ENCODE measurements around the gene HELQ.
A peak's percentile ranks its signal among the peaks of the same experiment; 100 is the strongest.
"Not testable (repeated sequence)": the region's sequence is repeated elsewhere in the genome, so short reads cannot be mapped to it uniquely, and the experiment has no call there.

Gene HELQ, protein sequence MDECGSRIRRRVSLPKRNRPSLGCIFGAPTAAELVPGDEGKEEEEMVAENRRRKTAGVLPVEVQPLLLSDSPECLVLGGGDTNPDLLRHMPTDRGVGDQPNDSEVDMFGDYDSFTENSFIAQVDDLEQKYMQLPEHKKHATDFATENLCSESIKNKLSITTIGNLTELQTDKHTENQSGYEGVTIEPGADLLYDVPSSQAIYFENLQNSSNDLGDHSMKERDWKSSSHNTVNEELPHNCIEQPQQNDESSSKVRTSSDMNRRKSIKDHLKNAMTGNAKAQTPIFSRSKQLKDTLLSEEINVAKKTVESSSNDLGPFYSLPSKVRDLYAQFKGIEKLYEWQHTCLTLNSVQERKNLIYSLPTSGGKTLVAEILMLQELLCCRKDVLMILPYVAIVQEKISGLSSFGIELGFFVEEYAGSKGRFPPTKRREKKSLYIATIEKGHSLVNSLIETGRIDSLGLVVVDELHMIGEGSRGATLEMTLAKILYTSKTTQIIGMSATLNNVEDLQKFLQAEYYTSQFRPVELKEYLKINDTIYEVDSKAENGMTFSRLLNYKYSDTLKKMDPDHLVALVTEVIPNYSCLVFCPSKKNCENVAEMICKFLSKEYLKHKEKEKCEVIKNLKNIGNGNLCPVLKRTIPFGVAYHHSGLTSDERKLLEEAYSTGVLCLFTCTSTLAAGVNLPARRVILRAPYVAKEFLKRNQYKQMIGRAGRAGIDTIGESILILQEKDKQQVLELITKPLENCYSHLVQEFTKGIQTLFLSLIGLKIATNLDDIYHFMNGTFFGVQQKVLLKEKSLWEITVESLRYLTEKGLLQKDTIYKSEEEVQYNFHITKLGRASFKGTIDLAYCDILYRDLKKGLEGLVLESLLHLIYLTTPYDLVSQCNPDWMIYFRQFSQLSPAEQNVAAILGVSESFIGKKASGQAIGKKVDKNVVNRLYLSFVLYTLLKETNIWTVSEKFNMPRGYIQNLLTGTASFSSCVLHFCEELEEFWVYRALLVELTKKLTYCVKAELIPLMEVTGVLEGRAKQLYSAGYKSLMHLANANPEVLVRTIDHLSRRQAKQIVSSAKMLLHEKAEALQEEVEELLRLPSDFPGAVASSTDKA
- total RNA-seq = 56.8 reads per million, percentile 71 among the genes with 10 or more reads in this experiment

GRCh38 chr4:83455281-83456183, at the start of gene HELQ, which contains the start of gene MRPS18C:
TSS of gene HELQ (minus strand) at chr4:83455823. CDS start at chr4:83455693, 130 bp downstream.
TSS of gene MRPS18C (plus strand) at chr4:83456058. CDS start at chr4:83456078, 20 bp downstream.
- peak; percentile 95 for DNase-seq

GRCh38 chr4:83504996-83505395, 49.4 kb upstream of the HELQ start:
- no peak for DNase-seq

GRCh38 chr4:83504503-83504902, 48.9 kb upstream of the HELQ start:
- DNase-seq = no peak

- no peak for DNase-seq
These were observed 48.4 kb upstream of the HELQ start for GRCh38 chr4:83503974-83504373.

DNA sequence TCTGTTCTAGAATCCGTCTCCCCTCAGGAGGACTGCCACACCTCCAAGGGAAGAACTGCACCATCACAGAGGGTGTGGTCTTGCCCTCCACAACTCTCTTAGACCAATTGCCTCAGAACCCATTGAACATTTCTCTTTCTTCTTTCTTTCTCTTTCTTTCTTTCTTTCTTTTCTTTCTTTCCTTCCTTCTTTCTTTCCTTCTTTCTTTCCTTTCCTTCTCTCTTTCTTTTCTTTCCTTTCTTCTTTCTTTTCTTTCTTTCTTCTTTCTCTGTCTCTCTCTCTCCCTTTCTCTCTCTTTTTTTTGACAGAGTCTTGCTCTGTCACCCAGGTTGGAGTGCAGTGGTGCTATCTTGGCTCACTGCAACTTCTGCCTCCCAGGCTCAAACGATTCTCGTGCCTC, 46.0 kb upstream of the HELQ start:
- DNase-seq = not testable (repeated sequence)

DNA sequence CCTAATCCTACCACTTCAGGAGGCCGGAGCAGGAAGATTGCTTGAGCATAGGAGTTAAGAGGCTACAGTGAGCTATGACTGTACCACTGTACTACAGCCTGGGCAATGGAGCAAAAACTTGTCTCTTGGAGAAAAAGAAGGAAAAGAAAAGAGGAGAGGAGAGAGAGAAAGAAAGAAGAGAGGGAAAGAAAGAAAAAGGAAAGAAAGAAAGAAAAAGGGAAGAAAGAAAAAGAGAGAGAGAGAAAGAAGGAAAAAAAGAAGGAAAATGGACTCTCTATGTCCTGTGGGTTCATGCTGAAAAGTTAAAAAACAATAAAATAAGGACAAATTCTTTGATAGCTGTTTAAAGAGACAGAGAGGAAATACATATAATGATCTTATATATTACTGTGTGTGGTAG, 42.6 kb upstream of the HELQ start:
- no peak for DNase-seq

GRCh38 chr4:83496085-83496917, 40.7 kb upstream of the HELQ start:
- not testable (repeated sequence) for DNase-seq

GRCh38 chr4:83490876-83491450, 35.3 kb upstream of the HELQ start:
- DNase-seq = peak; percentile 11

DNA sequence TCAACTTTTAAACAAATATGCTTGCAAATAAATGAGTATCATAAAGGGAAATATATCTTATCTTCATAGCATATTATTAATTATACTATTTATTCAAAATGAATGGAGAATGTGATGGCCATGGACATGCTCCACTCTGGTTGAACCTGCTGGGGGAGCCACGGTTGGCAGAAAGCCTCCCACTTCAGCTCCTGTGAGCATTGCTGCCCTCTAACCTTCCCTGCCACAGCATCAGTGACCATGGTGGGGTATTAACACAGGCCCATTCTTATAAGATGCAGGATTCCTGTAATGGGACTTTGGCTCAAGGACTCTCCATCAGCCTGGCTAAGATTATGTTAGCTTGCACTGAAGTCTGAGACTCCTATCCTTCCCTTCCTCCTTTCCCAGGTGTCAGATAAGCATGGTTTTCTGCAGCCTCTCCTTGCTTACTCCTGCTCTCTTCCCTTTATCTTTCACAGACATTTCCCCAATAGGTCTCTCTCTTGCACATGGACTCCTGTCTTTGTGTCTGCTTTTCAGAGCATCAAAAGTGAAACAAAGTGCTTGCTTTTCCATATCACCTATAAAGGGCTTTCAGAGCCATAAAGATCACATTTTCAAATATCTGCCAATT, 34.2 kb upstream of the HELQ start:
- DNase-seq = no peak

DNA sequence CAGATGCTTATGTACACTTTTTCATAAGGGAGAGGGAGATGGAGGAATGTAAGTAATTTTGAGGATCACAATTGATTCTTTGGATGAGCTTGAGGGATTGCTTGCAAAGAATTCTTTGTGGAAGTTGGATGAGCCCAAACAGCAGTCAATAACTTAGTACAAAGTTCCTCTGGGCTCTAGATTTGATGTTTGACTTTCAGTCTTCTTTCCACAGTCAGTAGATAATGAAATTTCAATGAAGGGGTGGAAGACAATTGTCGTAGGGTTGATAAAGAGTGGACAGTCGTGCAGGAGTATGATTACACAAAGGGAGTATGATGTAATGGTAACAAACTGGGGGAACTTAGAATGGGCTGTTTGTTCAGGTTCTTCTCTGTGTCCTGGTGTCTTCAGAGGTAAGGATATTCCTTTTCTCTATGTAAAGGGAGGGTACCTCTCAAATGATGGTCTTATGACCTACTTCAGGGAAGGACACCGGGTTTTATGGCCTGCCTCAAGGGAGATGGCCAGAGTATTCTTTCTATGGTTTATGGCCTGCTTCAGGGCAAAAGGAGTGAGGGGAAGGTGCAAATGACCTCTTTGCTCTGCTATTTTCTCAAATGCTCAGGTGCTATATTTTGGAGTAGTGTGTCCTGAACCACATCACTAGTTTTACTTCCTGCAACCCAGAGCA, 31.0 kb upstream of the HELQ start:
- DNase-seq = no peak

DNA sequence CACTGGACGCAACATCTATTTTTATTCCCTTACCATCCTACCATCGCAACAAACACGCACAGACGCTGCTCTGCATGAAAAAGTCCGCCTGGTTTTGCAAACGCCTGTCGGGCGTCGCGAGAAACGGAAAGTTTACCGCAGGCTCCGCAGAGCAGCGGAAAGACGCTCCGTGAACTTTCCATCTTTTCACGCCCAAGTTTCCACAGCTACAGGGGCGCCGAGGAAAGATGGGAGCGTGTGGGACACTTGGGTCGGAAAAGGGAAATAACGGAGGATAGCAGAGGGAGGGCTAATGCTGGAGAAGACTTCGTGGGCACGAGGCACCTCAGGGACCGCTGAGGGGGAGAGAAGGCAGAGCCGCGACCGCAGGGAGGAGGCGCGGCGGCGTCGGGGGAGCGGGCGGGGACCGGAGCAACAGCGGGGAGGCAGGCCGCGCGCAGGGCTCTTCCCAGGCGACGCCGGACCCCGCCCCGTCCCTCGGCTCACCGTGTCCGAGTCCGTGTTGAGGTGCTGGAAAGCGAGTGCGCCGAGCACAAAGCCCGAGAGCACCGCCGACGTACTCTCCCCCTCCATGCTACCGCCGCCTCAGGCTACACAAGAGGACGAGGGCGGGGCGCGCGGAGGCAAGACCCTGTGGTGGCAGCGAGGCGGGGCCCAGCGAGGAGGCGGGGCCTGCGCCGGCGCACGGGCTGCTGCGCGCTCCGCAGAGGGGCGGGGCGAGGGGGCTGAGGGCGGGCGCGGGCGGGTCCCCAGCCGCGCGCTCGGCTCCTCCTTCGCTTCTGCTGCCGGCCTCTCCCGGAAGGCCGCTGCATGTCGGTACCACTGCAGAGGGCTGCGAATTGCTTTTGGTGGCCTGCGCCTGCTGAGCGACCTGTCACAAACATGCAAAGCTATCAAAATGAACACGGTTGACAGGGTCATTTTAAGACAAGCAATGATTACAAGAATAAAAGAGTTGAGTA, 29.2 kb upstream of the HELQ start, which contains the start of gene ABRAXAS1:
ABRAXAS1 (minus strand) TSS at position 601 of the 962 bp plus-strand sequence; CDS start at position 573, 28 bp downstream.
- peak; percentile 91 for DNase-seq

DNA sequence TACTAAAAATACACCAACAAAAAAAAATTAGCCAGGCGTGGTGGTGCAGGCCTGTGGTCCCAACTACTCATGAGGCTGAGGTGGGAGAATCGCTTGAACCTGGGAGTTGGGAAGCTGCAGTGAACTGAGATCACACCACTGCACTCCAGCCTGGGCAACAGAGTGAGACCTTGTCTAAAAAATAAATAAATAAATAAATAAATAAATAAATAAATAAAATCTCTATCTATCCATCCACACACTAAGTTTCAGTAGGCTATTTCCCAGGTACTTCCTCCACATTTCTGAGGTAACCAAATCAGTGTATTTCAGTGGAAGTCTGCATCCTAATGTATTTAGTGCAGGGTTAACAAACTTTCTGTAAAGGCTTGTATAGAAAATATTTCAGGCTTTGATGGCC, 18.3 kb upstream of the HELQ start:
- no peak for DNase-seq

- no peak for DNase-seq
These were observed 17.8 kb upstream of the HELQ start for GRCh38 chr4:83473423-83473822.

GRCh38 chr4:83456184-83456501, 520 bp upstream of the HELQ start:
- DNase-seq = no peak

DNA sequence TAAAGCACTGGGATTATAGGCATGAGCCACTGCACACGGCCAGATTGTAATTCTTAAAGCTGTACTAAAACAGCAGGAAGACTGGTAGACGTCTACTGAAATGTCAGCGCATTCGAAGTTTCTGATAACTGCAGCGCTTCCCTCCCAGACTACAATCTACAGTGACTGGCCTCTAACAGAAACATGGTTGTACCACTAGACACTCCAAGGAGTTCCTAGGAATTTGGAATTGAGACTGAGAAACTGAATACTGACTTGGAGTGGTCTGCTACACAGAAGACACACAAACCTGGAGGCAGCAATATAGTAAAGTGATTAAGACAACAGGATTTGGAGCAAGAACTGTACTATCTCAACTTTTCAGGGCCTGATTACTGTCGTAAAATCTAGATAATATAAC, 937 bp downstream of the HELQ start:
- no peak for DNase-seq

GRCh38 chr4:83449009-83449408, 6.6 kb downstream of the HELQ start:
- DNase-seq = no peak

DNA sequence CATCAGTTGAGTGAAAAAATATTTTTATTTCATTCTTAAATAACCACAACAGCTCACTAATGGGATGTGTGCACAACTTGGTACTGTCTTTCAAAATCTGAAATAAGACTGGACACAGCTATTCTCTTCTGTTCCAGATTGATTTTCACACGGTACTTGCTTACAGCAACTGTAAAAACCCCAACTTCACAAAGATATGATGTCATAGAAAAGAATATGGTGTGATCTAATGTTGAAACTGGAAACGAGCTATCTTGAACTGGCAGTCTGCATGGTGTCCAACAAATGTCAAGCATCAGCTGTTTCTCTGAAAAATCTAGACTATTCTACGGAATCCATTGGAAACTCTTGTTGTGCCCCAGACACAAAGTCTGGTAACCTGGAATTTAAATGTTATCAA, 14.7 kb downstream of the HELQ start:
- no peak for DNase-seq

DNA sequence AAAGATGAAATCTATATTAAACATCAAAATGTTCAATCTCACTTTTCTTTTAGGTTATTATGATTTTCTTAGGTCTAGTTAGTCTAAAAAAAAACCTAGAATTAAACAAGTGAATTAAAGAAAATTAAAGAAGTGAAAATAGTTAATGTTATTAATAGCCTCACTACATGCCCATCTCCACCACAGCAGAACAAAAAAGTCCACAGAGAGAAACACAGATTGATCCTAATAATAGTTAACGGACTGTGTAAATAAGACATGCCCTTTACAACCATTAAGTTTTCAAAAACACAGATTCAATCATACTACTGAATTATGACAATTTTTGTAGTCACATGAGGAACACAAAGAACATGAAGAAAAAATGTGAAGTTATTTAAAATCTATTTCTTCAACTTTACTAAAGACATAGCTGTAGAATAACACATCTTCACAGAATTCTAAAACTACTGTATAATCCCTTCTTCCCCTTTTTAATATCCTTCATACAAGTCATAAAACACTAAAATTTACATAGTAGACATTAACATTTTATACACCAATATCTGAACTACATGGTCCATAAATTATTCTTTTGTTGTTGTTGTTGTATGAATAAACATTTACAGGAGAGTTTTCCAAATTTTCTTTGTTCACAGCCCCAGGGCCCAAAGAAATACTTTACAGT, 15.3 kb downstream of the HELQ start:
- DNase-seq = no peak
